ENCODE data around the gene MEIKIN. TPM values are rescaled to one million over a fixed set of nuclear protein-coding genes. Genes with fewer than 3 reads are reported as not detected.
"Not testable (repeated sequence)": the region's sequence is repeated elsewhere in the genome, so short reads cannot be mapped to it uniquely, and the experiment has no call there.

MEIKIN gene
- total RNA-seq, 2 donors from 2014 or later = not detected

DNA sequence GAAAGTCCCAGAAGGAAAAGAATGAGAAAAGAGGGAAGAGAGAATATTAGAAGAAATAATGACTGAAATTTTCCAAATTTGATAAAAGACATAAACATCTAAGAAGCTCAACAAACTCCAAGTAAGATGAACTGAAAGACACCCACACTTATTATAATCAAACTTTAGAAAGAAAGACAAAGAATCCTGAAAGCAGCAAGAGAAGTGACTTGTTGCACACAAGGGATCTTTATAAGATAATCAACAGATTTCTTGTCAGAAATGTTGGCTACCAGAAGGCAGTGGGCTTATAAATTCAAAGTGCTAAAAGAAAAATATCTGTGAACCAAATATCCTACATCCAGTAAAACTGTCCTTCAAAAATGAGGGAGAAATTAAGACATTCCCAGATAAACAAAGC is 99.6 kb downstream of the MEIKIN start:
- H3K27ac ChIP-seq = no peak overlapping the region
- H3K4me3 ChIP-seq = no peak overlapping the region
- no peaks in the 10 kb centered on the region for H3K27me3 ChIP-seq
- peaks cover 0 to 44% of the 10 kb centered on the region in 2 donors for H3K9me3 ChIP-seq
- DNase-seq (ENCODE audit: low spot score) = no peak
- no peaks in the 10 kb centered on the region for H3K4me1 ChIP-seq
- H3K36me3 ChIP-seq = no peaks in the 10 kb centered on the region
- no peak for TF ChIP-seq CTCF (IDR thresholded peaks at IDR 0.05)

DNA sequence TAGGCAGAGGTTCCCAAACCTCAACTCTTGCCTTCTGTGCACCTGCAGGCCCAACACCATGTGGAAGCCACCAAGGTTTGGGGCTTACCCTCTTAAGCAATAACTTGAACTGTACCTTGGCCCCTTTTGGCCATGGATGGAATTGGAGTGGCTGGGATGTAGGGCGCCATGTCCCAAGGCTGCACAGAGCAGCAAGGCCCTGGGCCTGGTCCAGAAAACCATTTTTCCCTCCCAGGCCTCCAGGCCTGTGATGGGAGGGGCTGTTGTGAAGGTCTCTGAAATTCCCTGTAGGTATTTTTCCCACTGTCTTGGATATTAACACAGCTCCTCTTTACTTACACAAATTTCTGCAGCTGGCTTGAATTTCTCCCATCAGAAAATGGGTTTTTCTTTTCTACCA is 102.5 kb downstream of the MEIKIN start:
- not testable (repeated sequence) for H3K4me1 ChIP-seq; H3K27ac ChIP-seq; H3K4me3 ChIP-seq; H3K27me3 ChIP-seq; H3K36me3 ChIP-seq; DNase-seq (ENCODE audit: low spot score)
- H3K9me3 ChIP-seq = peaks cover 0 to 27% of the 10 kb centered on the region in 2 donors

DNA sequence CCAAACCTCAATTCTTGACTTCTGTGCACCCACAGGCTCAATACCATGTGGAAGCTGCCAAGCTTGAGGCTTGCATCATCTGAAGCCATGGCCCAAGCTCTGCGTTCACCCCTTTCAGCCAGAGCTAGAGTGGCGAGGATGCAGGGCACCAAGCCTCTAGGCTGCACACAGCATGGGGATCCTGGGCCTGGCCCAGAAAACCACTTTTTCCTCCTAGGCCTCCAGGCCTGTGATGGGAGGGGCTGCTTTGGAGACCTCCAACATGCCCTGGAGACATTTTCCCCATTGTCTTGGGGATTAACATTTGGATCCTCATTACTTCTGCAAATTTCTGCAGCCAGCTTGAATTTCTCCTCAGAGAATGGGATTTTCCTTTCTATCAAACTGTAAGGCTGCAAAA is 112.8 kb downstream of the MEIKIN start:
- not testable (repeated sequence) for H3K9me3 ChIP-seq; H3K36me3 ChIP-seq; H3K4me1 ChIP-seq; H3K4me3 ChIP-seq; DNase-seq (ENCODE audit: low spot score); H3K27ac ChIP-seq; H3K27me3 ChIP-seq

DNA sequence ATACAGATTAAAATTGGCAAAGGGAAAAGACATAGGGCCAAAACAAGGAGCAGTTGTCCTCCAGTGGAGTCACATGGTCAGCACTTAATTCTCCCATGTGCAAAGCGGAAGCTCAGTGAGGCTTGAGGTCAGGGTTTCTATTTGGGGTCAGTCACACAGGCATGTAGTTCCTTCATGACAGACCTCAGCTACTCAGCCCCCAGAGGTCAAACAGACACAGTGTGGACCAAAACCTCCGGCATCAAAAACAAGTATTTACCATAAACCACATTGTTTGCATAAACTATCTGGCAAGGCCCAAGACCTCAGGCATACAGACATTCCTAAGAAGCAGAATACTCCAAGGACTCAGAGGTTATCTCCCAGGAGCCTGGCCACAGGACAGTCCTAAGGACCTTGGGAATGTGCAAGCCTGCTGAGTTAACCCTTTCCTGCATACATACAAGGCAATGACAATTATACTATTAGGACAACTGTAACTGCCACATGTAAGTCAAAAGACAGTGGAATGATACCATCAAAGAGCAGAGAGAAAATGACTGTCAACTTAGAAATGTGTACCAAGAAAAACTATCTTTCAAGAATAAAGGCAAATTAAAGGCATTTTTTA is 120.0 kb downstream of the MEIKIN start:
- Histone ChIP-seq H3K9me3 (peaks cover 0 to 8% of the 10 kb centered on the region in 2 donors), H3K36me3 (no peaks in the 10 kb centered on the region), H3K27me3 (no peaks in the 10 kb centered on the region), H3K27ac (no peak overlapping the region), H3K4me1 (no peaks in the 10 kb centered on the region), H3K4me3 (no peak overlapping the region)
- DNase-seq (ENCODE audit: low spot score) = no peak
- no peak for TF ChIP-seq CTCF (IDR thresholded peaks at IDR 0.05)

DNA sequence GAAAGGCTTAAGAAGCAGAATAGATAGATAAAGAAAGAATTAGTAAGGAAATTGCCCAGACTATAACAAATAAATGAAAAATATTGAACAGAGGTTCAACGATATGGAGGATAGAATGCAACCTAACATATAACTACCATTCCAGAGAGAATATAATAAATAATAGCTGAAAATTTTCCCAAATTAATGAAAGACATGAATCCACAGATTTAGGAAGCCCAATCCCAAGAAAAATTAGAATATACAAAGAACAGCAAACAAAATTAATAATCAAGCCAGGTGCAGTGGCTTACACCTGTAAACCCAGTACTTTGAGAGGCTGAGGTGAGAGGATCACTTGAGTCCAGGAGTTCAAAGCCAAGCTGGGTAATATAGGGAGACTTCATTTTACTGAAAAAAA is 120.8 kb downstream of the MEIKIN start:
- TF ChIP-seq CTCF (IDR thresholded peaks at IDR 0.05) = no peak
- no peaks in the 10 kb centered on the region for H3K4me1 ChIP-seq
- H3K27ac ChIP-seq = no peak overlapping the region
- H3K9me3 ChIP-seq = peaks cover 0 to 8% of the 10 kb centered on the region in 2 donors
- no peaks in the 10 kb centered on the region for H3K27me3 ChIP-seq
- H3K36me3 ChIP-seq = no peaks in the 10 kb centered on the region
- no peak overlapping the region for H3K4me3 ChIP-seq
- DNase-seq (ENCODE audit: low spot score) = no peak

- DNase-seq (ENCODE audit: low spot score) = no peak
- Histone ChIP-seq H3K36me3 (no peaks in the 10 kb centered on the region), H3K9me3 (peaks cover 0 to 8% of the 10 kb centered on the region in 2 donors), H3K27me3 (no peaks in the 10 kb centered on the region), H3K4me3 (no peak overlapping the region), H3K4me1 (no peaks in the 10 kb centered on the region), H3K27ac (no peak overlapping the region)
- no peak for TF ChIP-seq CTCF (IDR thresholded peaks at IDR 0.05)
These were observed 124.2 kb downstream of the MEIKIN start for GRCh38 chr5:131821221-131821620.

GRCh38 chr5:131818001-131818724 is 127.3 kb downstream of the MEIKIN start:
- no peak for DNase-seq (ENCODE audit: low spot score)
- H3K36me3 ChIP-seq = no peaks in the 10 kb centered on the region

More at GRCh38 chr5:131818001-131818724, 127.3 kb downstream of the MEIKIN start:
- no peak overlapping the region for H3K4me3 ChIP-seq
- no peak overlapping the region for H3K27ac ChIP-seq
- H3K4me1 ChIP-seq = no peaks in the 10 kb centered on the region
- no peak for TF ChIP-seq CTCF (IDR thresholded peaks at IDR 0.05)
- no peaks in the 10 kb centered on the region for H3K9me3 ChIP-seq
- H3K27me3 ChIP-seq = no peaks in the 10 kb centered on the region
